OCI-LY1 (cell line): Measurements from ENCODE around the gene TTLL11.

Experiments
- H2AFZ ChIP-seq: fragments of 200-600 bp; sonication (generic), shearing (Covaris generic); 2 replicates; pipeline ENCODE4 v1.6.0; 2014; ENCODE audit warnings: antibody characterized with exemption, mild to moderate bottlenecking, low read length
- H3F3A ChIP-seq: fragments of 200-600 bp; sonication (generic), shearing (Covaris generic); 2 replicates; pipeline ENCODE4 v1.6.0; 2014; ENCODE audit warnings: mild to moderate bottlenecking, antibody characterized with exemption, low read length, moderate library complexity; ENCODE audit not compliant: insufficient read depth
- H3K27ac ChIP-seq: fragments of 200-600 bp; sonication (generic); 2 replicates; pipeline ENCODE4 v1.5.1; 2014; ENCODE audit warnings: low read length, mixed run types, mild to moderate bottlenecking, low read depth; ENCODE audit not compliant: poor library complexity, severe bottlenecking
- H3K27me3 ChIP-seq: fragments of 200-600 bp; sonication (generic); 2 replicates; pipeline ENCODE4 v1.6.0; 2014; ENCODE audit warnings: antibody characterized with exemption, mild to moderate bottlenecking, low read length, moderate library complexity; ENCODE audit not compliant: insufficient read depth
- H3K36me3 ChIP-seq: fragments of 200-600 bp; sonication (generic); 2 replicates; pipeline ENCODE4 v1.6.1; 2014; ENCODE audit warnings: mild to moderate bottlenecking, antibody characterized with exemption, low read length, moderate library complexity, mixed read lengths; ENCODE audit not compliant: insufficient read depth
- H3K4me1 ChIP-seq: fragments of 200-600 bp; sonication (generic); 2 replicates; pipeline ENCODE4 v1.5.1; 2014; ENCODE audit warnings: mild to moderate bottlenecking, low read length, moderate library complexity; ENCODE audit not compliant: insufficient read depth, severe bottlenecking
- H3K4me2 ChIP-seq: fragments of 200-600 bp; sonication (generic), shearing (Covaris generic); 2 replicates; pipeline ENCODE4 v1.6.1; 2014; ENCODE audit warnings: low read length
- H3K4me3 ChIP-seq: fragments of 200-600 bp; sonication (generic); 2 replicates; pipeline ENCODE4 v1.5.1; 2014; ENCODE audit warnings: low read length, low read depth, mild to moderate bottlenecking, mixed read lengths; ENCODE audit not compliant: poor library complexity, severe bottlenecking
- H3K79me2 ChIP-seq: fragments of 200-600 bp; shearing (Covaris generic); 2 replicates; pipeline ENCODE4 v1.6.1; 2016; ENCODE audit warnings: mixed run types, low read length, mixed read lengths; ENCODE audit not compliant: insufficient read depth
- H3K9ac ChIP-seq: fragments of 200-600 bp; sonication (generic), shearing (Covaris generic); 2 replicates; pipeline ENCODE4 v1.6.1; 2014; ENCODE audit warnings: mild to moderate bottlenecking, low read length, mixed read lengths
- H3K9me2 ChIP-seq: fragments of 200-600 bp; sonication (generic), shearing (Covaris generic); 2 replicates; pipeline ENCODE4 v1.6.1; 2014; ENCODE audit warnings: low read depth, mild to moderate bottlenecking, low read length, mixed read lengths
- H3K9me3 ChIP-seq: fragments of 200-600 bp; shearing (Covaris generic); 2 replicates; pipeline ENCODE4 v1.6.1; 2014; ENCODE audit warnings: low read length, mixed read lengths
- H4K20me1 ChIP-seq: fragments of 200-600 bp; sonication (generic), shearing (Covaris generic); 2 replicates; pipeline ENCODE4 v1.6.0; 2016; ENCODE audit warnings: mild to moderate bottlenecking, low read length; ENCODE audit not compliant: insufficient read depth
- EZH2 ChIP-seq: fragments of 200-600 bp; sonication (generic), shearing (Covaris generic); IDR thresholded peaks from 2 replicates; pipeline ENCODE4 v1.8.0; 2017; ENCODE audit warnings: borderline replicate concordance, mixed run types, mild to moderate bottlenecking, antibody characterized with exemption, low read length, moderate library complexity, mixed read lengths
- TF ChIP-seq, protein P1 (sequence below): fragments of 200-600 bp; sonication (generic), shearing (Covaris generic); IDR thresholded peaks from 2 replicates; pipeline ENCODE4 v1.5.1; 2017; ENCODE audit warnings: mild to moderate bottlenecking, antibody characterized with exemption, low read length, moderate library complexity, mixed read lengths

TTLL11 gene

DNA sequence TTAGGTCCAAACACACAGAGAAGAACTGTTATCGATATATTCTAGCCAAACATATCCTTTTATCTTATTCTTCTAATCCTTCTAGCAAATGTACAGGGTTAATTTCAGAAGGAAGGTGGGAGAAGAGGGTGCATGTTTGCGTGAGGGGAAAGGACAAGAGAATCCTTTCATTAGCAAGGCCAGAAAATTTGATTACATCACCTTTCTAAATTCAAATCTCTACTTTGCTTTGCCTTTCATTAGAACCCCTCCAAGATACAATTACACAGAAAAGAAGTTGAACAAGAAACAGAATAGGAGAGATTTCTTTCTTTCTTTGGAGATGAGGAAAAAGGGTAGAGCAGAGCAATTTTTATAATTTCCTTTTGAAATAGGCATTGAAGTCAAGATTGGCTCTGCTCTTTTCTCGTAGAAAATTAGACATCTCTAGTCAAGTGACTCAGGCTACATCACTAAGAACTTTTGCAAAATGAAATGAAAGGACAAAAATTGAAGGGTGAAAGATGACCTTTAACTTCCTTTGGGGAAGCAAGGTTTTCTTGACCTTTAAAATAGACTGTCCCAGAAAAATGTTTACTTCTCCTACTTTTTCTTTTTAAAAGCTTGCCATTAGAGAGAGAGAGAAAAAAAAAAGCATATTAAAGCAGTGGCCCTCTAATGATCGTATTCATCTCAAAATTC lies 81.2 kb downstream of the TTLL11 start:
- H3K9me2 ChIP-seq, result no peaks in the 10 kb centered on the region
- TF ChIP-seq EZH2, result no peak
- TF ChIP-seq, protein P1, sequence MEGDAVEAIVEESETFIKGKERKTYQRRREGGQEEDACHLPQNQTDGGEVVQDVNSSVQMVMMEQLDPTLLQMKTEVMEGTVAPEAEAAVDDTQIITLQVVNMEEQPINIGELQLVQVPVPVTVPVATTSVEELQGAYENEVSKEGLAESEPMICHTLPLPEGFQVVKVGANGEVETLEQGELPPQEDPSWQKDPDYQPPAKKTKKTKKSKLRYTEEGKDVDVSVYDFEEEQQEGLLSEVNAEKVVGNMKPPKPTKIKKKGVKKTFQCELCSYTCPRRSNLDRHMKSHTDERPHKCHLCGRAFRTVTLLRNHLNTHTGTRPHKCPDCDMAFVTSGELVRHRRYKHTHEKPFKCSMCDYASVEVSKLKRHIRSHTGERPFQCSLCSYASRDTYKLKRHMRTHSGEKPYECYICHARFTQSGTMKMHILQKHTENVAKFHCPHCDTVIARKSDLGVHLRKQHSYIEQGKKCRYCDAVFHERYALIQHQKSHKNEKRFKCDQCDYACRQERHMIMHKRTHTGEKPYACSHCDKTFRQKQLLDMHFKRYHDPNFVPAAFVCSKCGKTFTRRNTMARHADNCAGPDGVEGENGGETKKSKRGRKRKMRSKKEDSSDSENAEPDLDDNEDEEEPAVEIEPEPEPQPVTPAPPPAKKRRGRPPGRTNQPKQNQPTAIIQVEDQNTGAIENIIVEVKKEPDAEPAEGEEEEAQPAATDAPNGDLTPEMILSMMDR, result no peak
- no peaks in the 10 kb centered on the region for H3K4me1 ChIP-seq
- H3K27ac ChIP-seq, result no peak overlapping the region
- H3K4me2 ChIP-seq, result no peak overlapping the region
- no peaks in the 10 kb centered on the region for H3K27me3 ChIP-seq
- no peaks in the 10 kb centered on the region for H4K20me1 ChIP-seq
- no peak overlapping the region for H3K4me3 ChIP-seq
- H3K9ac ChIP-seq, result no peak overlapping the region
- H3K36me3 ChIP-seq, result no peaks in the 10 kb centered on the region
- H3F3A ChIP-seq, result no peaks in the 10 kb centered on the region
- H3K9me3 ChIP-seq, result no peaks in the 10 kb centered on the region
- no peak overlapping the region for H2AFZ ChIP-seq
- H3K79me2 ChIP-seq, result no peaks in the 10 kb centered on the region

GRCh38 chr9:122008559-122008958 lies 84.5 kb downstream of the TTLL11 start:
- Histone ChIP-seq H2AFZ (no peak overlapping the region), H3K4me3 (no peak overlapping the region), H3K9me2 (no peaks in the 10 kb centered on the region), H3K27ac (no peak overlapping the region), H3K9me3 (no peaks in the 10 kb centered on the region), H3K79me2 (no peaks in the 10 kb centered on the region), H3K4me2 (no peak overlapping the region), H3K9ac (no peak overlapping the region), H3K36me3 (no peaks in the 10 kb centered on the region), H3K27me3 (no peaks in the 10 kb centered on the region), H3F3A (no peaks in the 10 kb centered on the region), H3K4me1 (no peaks in the 10 kb centered on the region), H4K20me1 (no peaks in the 10 kb centered on the region)
- TF ChIP-seq, protein P1, result no peak
- TF ChIP-seq EZH2, result no peak

DNA sequence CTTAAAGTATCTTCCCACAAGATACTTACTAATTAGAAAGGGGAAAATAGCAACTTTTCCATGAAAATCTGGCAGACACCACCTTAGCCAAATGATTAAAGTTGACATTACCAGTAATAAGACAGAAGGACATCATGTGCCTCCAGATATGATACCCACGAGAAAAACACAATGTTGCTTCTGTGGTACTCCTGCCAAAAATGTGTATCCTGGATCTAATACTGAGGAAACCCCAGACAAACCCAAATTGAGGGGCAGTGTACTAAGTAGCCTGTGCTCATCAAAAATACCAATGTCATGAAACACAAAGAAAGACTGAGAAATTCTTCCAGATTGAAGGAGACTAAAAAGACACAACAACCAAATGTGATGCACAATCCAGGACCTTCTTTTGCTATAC lies 85.3 kb downstream of the TTLL11 start:
- H3K9me3 ChIP-seq, result no peaks in the 10 kb centered on the region
- H3K4me3 ChIP-seq, result no peak overlapping the region
- H3K4me2 ChIP-seq, result no peak overlapping the region
- TF ChIP-seq, protein P1, result no peak
- no peak for TF ChIP-seq EZH2
- no peak overlapping the region for H3K9ac ChIP-seq
- no peak overlapping the region for H2AFZ ChIP-seq
- no peak overlapping the region for H3K27ac ChIP-seq
- H3F3A ChIP-seq, result no peaks in the 10 kb centered on the region
- H4K20me1 ChIP-seq, result no peaks in the 10 kb centered on the region
- no peaks in the 10 kb centered on the region for H3K36me3 ChIP-seq
- H3K4me1 ChIP-seq, result no peaks in the 10 kb centered on the region
- no peaks in the 10 kb centered on the region for H3K9me2 ChIP-seq
- no peaks in the 10 kb centered on the region for H3K27me3 ChIP-seq
- no peaks in the 10 kb centered on the region for H3K79me2 ChIP-seq
